HepG2 (cell line): ENCODE measurements around the gene ATRN. TPM values are rescaled to one million over a fixed set of nuclear protein-coding genes. Genes with fewer than 3 reads are reported as not detected.
A peak's percentile ranks its signal among the peaks of the same experiment; 100 is the strongest.

Experiments
- ATF1 ChIP-seq: IDR thresholded peaks from 2 replicates; pipeline ENCODE4 v1.6.1; 2016; ENCODE audit warnings: mild to moderate bottlenecking, control low read depth
- ATF6 ChIP-seq: sonication (generic); formaldehyde crosslinking; conservative IDR thresholded peaks from 2 replicates; pipeline ENCODE4 v1.4.0; 2020; ENCODE audit warnings: missing genetic modification reagents
- HNRNPK ChIP-seq: fragments of 200-400 bp; formaldehyde crosslinking; IDR thresholded peaks from 2 replicates; pipeline ENCODE4 v1.6.1; 2018; ENCODE audit warnings: low read length, low read depth, moderate library complexity, mild to moderate bottlenecking; ENCODE audit not compliant: poor library complexity, severe bottlenecking
- HOXA7 ChIP-seq: sonication (generic); formaldehyde crosslinking; IDR thresholded peaks from 2 replicates; pipeline ENCODE4 v1.8.1; 2022; ENCODE audit warnings: mild to moderate bottlenecking, missing genetic modification reagents, moderate library complexity
- JUNB ChIP-seq: sonication (generic); formaldehyde crosslinking; IDR thresholded peaks from 2 replicates; pipeline ENCODE4 v1.8.0; 2022; ENCODE audit warnings: missing genetic modification reagents, mild to moderate bottlenecking, borderline replicate concordance
- KAT8 ChIP-seq: IDR thresholded peaks from 2 replicates; pipeline ENCODE4 v1.6.1; 2016; ENCODE audit warnings: missing genetic modification reagents, missing compliant biosample characterization
- KDM4B ChIP-seq: sonication (generic); formaldehyde crosslinking; IDR thresholded peaks from 2 replicates; pipeline ENCODE4 v1.4.0; 2020; ENCODE audit warnings: missing genetic modification reagents
- MXD3 ChIP-seq: IDR thresholded peaks from 2 replicates; pipeline ENCODE4 v1.6.1; 2016; ENCODE audit warnings: mild to moderate bottlenecking, missing biosample characterization, missing genetic modification reagents
- NR1H2 ChIP-seq: sonication (generic); formaldehyde crosslinking; IDR thresholded peaks from 2 replicates; pipeline ENCODE4 v1.8.1; 2022; ENCODE audit warnings: low read depth, missing genetic modification reagents, borderline replicate concordance
- POLR2G ChIP-seq: fragments of 200-400 bp; formaldehyde crosslinking; IDR thresholded peaks from 2 replicates; pipeline ENCODE4 v1.6.1; 2018; ENCODE audit warnings: mild to moderate bottlenecking, low read depth, low read length, moderate library complexity
- SALL2 ChIP-seq: sonication (generic); formaldehyde crosslinking; IDR thresholded peaks from 2 replicates; pipeline ENCODE4 v1.8.1; 2023; ENCODE audit warnings: mild to moderate bottlenecking, missing genetic modification reagents, inconsistent platforms
- SIN3A ChIP-seq: IDR thresholded peaks from 2 replicates; pipeline ENCODE4 v1.6.1; 2011; ENCODE audit warnings: low read depth, mild to moderate bottlenecking, control low read depth, low read length, borderline replicate concordance
- SRF ChIP-seq: IDR thresholded peaks from 2 replicates; pipeline ENCODE4 v1.6.1; 2011; ENCODE audit warnings: mild to moderate bottlenecking, low read depth, low read length, moderate library complexity
- ZBTB33 ChIP-seq: sonication (generic); formaldehyde crosslinking; IDR thresholded peaks from 2 replicates; pipeline ENCODE4 v1.4.0; 2020; ENCODE audit warnings: missing genetic modification reagents
- ZNF101 ChIP-seq: sonication (generic); formaldehyde crosslinking; IDR thresholded peaks from 2 replicates; pipeline ENCODE4 v1.4.0; 2020; ENCODE audit warnings: mild to moderate bottlenecking, low read depth, missing genetic modification reagents, borderline replicate concordance
- ZNF124 ChIP-seq: sonication (generic); formaldehyde crosslinking; IDR thresholded peaks from 2 replicates; pipeline ENCODE4 v1.4.0; 2020; ENCODE audit warnings: missing genetic modification reagents
- ZNF280B ChIP-seq: sonication (generic); formaldehyde crosslinking; IDR thresholded peaks from 2 replicates; pipeline ENCODE4 v1.5.0; 2020; ENCODE audit warnings: missing genetic modification reagents, mild to moderate bottlenecking, borderline replicate concordance
- ZNF326 ChIP-seq: sonication (generic); formaldehyde crosslinking; IDR thresholded peaks from 2 replicates; pipeline ENCODE4 v1.4.0; 2020; ENCODE audit warnings: missing genetic modification reagents, borderline replicate concordance
- ZNF724P ChIP-seq: sonication (generic); formaldehyde crosslinking; IDR thresholded peaks from 2 replicates; pipeline ENCODE4 v1.8.0; 2022; ENCODE audit warnings: missing genetic modification reagents, borderline replicate concordance
- polyA plus RNA-seq, 8 experiments: library from polyadenylated mRNA; depleted of rRNA in 3 of 8; stranded (reverse) in 7 of 8; unstranded in 1 of 8; fragments of >200 nt; fragmentation: Illumina TruSeq in 4 of 8; extraction: Trizol in 4 of 8; gene quantifications; 2 replicates each; pipeline versions ENCODE4 v1.2.1 to v1.2.3, GENCODE V29; 2011 to 2016; ENCODE audit warnings: low read depth in 4 of 8, missing spikeins in 1 of 8, mixed read lengths in 1 of 8; ENCODE audit not compliant: insufficient read depth in 1 of 8
- total RNA-seq, 5 experiments: library from RNA; depleted of rRNA; stranded (reverse); fragments of >200 nt; fragmentation: Illumina TruSeq; extraction: Trizol; gene quantifications; 2 replicates each; pipeline ENCODE4 v1.2.3, GENCODE V29; 2016; ENCODE audit warnings: low read depth in 1 of 5
- TF ChIP-seq, protein P1 (sequence below): IDR thresholded peaks from 2 replicates; pipeline ENCODE4 v1.4.0; 2020; ENCODE audit warnings: mild to moderate bottlenecking, missing genetic modification reagents

ATRN gene
- total and polyA plus RNA-seq, 2 of the 13 experiments (the other 11 are each of a cell fraction or from before 2014, with no cell fraction given), result 44.2 to 81.1 TPM

- TF ChIP-seq ZNF280B (CRISPR knock-in tag) (no peak), HNRNPK (no peak), ZNF326 (no peak), HOXA7 (CRISPR knock-in tag) (no peak), NR1H2 (CRISPR knock-in tag) (no peak), ZNF124 (CRISPR knock-in tag) (no peak), SALL2 (CRISPR knock-in tag) (no peak), ATF1 (CRISPR knock-in tag) (no peak), SIN3A (no peak), KAT8 (CRISPR knock-in tag) (0 out of 2 replicates have a peak, but pooled peaks have one; percentile 26), ATF6 (CRISPR knock-in tag) (no peak), SRF (no peak), MXD3 (CRISPR knock-in tag) (no peak), KDM4B (no peak), ZNF101 (CRISPR knock-in tag) (no peak), ZNF724P (CRISPR knock-in tag) (no peak), ZBTB33 (CRISPR knock-in tag) (no peak), JUNB (no peak), POLR2G (no peak)
- TF ChIP-seq, protein P1, sequence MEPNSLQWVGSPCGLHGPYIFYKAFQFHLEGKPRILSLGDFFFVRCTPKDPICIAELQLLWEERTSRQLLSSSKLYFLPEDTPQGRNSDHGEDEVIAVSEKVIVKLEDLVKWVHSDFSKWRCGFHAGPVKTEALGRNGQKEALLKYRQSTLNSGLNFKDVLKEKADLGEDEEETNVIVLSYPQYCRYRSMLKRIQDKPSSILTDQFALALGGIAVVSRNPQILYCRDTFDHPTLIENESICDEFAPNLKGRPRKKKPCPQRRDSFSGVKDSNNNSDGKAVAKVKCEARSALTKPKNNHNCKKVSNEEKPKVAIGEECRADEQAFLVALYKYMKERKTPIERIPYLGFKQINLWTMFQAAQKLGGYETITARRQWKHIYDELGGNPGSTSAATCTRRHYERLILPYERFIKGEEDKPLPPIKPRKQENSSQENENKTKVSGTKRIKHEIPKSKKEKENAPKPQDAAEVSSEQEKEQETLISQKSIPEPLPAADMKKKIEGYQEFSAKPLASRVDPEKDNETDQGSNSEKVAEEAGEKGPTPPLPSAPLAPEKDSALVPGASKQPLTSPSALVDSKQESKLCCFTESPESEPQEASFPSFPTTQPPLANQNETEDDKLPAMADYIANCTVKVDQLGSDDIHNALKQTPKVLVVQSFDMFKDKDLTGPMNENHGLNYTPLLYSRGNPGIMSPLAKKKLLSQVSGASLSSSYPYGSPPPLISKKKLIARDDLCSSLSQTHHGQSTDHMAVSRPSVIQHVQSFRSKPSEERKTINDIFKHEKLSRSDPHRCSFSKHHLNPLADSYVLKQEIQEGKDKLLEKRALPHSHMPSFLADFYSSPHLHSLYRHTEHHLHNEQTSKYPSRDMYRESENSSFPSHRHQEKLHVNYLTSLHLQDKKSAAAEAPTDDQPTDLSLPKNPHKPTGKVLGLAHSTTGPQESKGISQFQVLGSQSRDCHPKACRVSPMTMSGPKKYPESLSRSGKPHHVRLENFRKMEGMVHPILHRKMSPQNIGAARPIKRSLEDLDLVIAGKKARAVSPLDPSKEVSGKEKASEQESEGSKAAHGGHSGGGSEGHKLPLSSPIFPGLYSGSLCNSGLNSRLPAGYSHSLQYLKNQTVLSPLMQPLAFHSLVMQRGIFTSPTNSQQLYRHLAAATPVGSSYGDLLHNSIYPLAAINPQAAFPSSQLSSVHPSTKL (CRISPR knock-in tag), result peak; percentile 75
Observed at GRCh38 chr20:3477861-3478544, 7.2 kb downstream of the ATRN start (continued).
